Smooth muscle cell (in vitro differentiated cells): ENCODE measurements around the gene PIN4. TPM values are rescaled to one million over a fixed set of nuclear protein-coding genes. Genes with fewer than 3 reads are reported as not detected.

Source experiments
- DNase-seq: peaks from one replicate; lab custom pipeline; 2025; ENCODE audit not compliant: unreplicated experiment; lab: John Stamatoyannopoulos, UW
- H2AFZ ChIP-seq: fragments of 200-600 bp; sonication (generic); 2 replicates; pipeline ENCODE4 v1.6.0; 2016; ENCODE audit warnings: antibody characterized with exemption, low read depth, mild to moderate bottlenecking
- H3F3A ChIP-seq: fragments of 200-600 bp; sonication (generic); 2 replicates; pipeline ENCODE4 v1.6.0; 2017; ENCODE audit warnings: antibody characterized with exemption, low read depth
- H3K27ac ChIP-seq: fragments of 200-600 bp; sonication (generic); 2 replicates; pipeline ENCODE4 v1.5.1; 2016; ENCODE audit warnings: low read depth, mild to moderate bottlenecking
- H3K27me3 ChIP-seq: fragments of 200-600 bp; sonication (generic); 2 replicates; pipeline ENCODE4 v1.6.1; 2016; ENCODE audit warnings: low read depth, mild to moderate bottlenecking
- H3K36me3 ChIP-seq: fragments of 200-600 bp; sonication (generic); 2 replicates; pipeline ENCODE4 v1.5.1; 2016; ENCODE audit warnings: low read depth
- H3K4me1 ChIP-seq: fragments of 200-600 bp; sonication (generic); 2 replicates; pipeline ENCODE4 v1.5.1; 2016; ENCODE audit warnings: low read depth
- H3K4me2 ChIP-seq: fragments of 200-600 bp; sonication (generic); 2 replicates; pipeline ENCODE4 v1.6.0; 2016; ENCODE audit warnings: mild to moderate bottlenecking
- H3K4me3 ChIP-seq: fragments of 200-600 bp; sonication (generic); 2 replicates; pipeline ENCODE4 v1.5.1; 2016; ENCODE audit warnings: mild to moderate bottlenecking
- H3K79me2 ChIP-seq: fragments of 200-600 bp; sonication (generic); 2 replicates; pipeline ENCODE4 v1.6.0; 2016; ENCODE audit warnings: low read depth, mild to moderate bottlenecking
- H3K9ac ChIP-seq: fragments of 200-600 bp; sonication (generic); 2 replicates; pipeline ENCODE4 v1.6.0; 2016; ENCODE audit warnings: low read depth
- H3K9me3 ChIP-seq: fragments of 200-600 bp; sonication (generic); replicated peaks from 2 replicates; pipeline ENCODE4 v1.5.1; 2016; ENCODE audit warnings: low read depth
- H4K20me1 ChIP-seq: fragments of 200-600 bp; sonication (generic); 2 replicates; pipeline ENCODE4 v1.6.0; 2016; ENCODE audit warnings: low read depth
- WGBS: methylation state at CpG from one replicate; pipeline ENCODE4 v1.1.7; 2016; ENCODE audit warnings: low lambda C conversion rate; 5-methylcytosine and 5-hydroxymethylcytosine counted together
- polyA plus RNA-seq: library from polyadenylated mRNA; unstranded; fragments of >200 nt; fragmentation: Nextera tagmentation; extraction: Ambion mirVana; gene quantifications from 2 replicates; pipeline ENCODE4 v1.2.1, GENCODE V29; 2016
- total RNA-seq: library from RNA; depleted of rRNA; stranded (reverse); fragments of >200 nt; gene quantifications from 2 replicates; pipeline ENCODE4 v1.2.3, GENCODE V29; 2014
- TF ChIP-seq, protein P1 (sequence below): fragments of 200-600 bp; sonication (generic); IDR thresholded peaks from 2 replicates; pipeline ENCODE4 v1.5.1; 2017; ENCODE audit warnings: borderline replicate concordance, mild to moderate bottlenecking, antibody characterized with exemption; ENCODE audit not compliant: insufficient read depth, poor library complexity, severe bottlenecking

The PIN4 gene
- total and polyA plus RNA-seq, 2 experiments from 2014 or later: 18.9 to 51.7 TPM

DNA sequence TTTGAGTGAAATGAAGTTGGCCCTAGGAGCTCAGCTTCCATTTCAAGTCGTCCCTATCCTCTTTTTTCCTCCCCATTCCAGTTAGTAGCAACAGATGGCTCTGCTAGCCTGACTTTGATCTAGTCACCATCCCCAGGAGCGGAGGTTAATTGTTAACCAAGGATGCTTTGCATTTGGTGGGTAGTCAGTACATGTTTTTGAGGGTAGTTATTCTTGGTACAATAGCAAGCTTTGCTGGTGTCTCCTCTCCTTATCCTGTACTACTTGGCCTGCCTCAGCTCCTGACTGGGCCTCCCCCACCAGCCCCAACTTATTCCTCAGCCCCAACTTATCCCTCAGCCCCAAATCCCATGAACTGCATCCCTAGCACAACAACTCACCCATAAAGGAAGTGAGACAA is 35.0 kb upstream of the PIN4 start:
- no peak overlapping the region for H2AFZ ChIP-seq
- no peak overlapping the region for H3K27ac ChIP-seq
- no peak for DNase-seq
- H3K79me2 ChIP-seq: no peaks in the 10 kb centered on the region
- H3K4me1 ChIP-seq: no peaks in the 10 kb centered on the region
- 67% methylated on average over 2 of the region's 2 CpGs for WGBS
- no peaks in the 10 kb centered on the region for H4K20me1 ChIP-seq
- no peaks in the 10 kb centered on the region for H3K9me3 ChIP-seq
- no peaks in the 10 kb centered on the region for H3K27me3 ChIP-seq
- H3K4me2 ChIP-seq: no peak overlapping the region
- TF ChIP-seq, protein P1, sequence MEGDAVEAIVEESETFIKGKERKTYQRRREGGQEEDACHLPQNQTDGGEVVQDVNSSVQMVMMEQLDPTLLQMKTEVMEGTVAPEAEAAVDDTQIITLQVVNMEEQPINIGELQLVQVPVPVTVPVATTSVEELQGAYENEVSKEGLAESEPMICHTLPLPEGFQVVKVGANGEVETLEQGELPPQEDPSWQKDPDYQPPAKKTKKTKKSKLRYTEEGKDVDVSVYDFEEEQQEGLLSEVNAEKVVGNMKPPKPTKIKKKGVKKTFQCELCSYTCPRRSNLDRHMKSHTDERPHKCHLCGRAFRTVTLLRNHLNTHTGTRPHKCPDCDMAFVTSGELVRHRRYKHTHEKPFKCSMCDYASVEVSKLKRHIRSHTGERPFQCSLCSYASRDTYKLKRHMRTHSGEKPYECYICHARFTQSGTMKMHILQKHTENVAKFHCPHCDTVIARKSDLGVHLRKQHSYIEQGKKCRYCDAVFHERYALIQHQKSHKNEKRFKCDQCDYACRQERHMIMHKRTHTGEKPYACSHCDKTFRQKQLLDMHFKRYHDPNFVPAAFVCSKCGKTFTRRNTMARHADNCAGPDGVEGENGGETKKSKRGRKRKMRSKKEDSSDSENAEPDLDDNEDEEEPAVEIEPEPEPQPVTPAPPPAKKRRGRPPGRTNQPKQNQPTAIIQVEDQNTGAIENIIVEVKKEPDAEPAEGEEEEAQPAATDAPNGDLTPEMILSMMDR: no peak
- H3K9ac ChIP-seq: no peak overlapping the region
- H3F3A ChIP-seq: no peaks in the 10 kb centered on the region
- no peak overlapping the region for H3K4me3 ChIP-seq
- H3K36me3 ChIP-seq: no peaks in the 10 kb centered on the region

DNA sequence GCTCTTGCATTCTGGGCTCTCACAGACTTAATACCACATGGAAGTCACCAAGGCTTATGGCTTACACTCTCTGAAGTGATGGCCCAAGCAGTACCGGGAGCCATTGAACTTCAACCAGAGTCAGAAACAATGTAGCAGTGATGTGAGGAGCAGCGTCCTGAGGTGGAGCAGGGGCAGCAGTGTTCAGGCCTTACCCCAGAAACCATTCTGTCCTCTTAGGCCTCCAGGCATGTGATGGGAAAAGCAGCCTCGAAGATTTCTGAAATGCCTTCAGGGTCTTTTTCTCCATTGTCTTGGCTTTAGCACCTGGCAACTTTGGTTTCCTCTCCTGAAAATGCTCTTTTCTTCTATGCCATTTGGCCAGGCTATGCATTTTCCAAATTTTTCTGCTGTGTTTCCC is 22.8 kb upstream of the PIN4 start:
- H3K4me1 ChIP-seq: no peaks in the 10 kb centered on the region
- TF ChIP-seq, protein P1: no peak
- H3K9me3 ChIP-seq: no peaks in the 10 kb centered on the region
- no peaks in the 10 kb centered on the region for H3K79me2 ChIP-seq
- no peak overlapping the region for H3K27ac ChIP-seq
- 65% methylated on average over 3 of the region's 3 CpGs for WGBS
- no peak for DNase-seq
- no peak overlapping the region for H3K4me3 ChIP-seq
- H3K27me3 ChIP-seq: no peaks in the 10 kb centered on the region
- no peak overlapping the region for H3K4me2 ChIP-seq
- H2AFZ ChIP-seq: no peak overlapping the region
- H3K36me3 ChIP-seq: no peaks in the 10 kb centered on the region
- no peak overlapping the region for H3K9ac ChIP-seq
- H3F3A ChIP-seq: no peaks in the 10 kb centered on the region
- no peaks in the 10 kb centered on the region for H4K20me1 ChIP-seq

DNA sequence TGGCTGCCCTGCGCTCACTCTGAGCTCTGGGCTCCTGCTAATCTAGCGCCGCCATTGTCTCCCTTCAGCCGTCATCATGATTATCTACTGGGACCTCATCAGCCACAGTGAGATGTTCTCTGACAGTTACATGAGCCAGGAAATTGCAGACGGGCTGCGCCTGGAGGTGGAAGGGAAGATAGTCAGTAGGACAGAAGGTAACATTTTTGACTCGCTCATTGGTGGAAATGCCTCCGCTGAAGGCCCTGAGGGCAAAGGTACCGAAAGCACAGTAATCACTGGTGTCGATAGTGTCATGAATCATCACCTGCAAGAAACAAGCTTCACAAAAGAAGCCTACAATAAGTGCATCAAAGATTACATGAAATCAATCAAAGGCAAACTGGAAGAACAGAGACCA is 21.8 kb upstream of the PIN4 start:
- 77% methylated on average over 10 of the region's 10 CpGs for WGBS
- Histone ChIP-seq H3K4me3 (no peak overlapping the region), H3K9me3 (no peaks in the 10 kb centered on the region), H3K79me2 (no peaks in the 10 kb centered on the region), H3K27me3 (no peaks in the 10 kb centered on the region), H3K27ac (no peak overlapping the region), H3K4me2 (no peak overlapping the region), H4K20me1 (no peaks in the 10 kb centered on the region), H3K36me3 (no peaks in the 10 kb centered on the region), H3K4me1 (no peaks in the 10 kb centered on the region), H2AFZ (no peak overlapping the region), H3K9ac (no peak overlapping the region), H3F3A (no peaks in the 10 kb centered on the region)
- DNase-seq: no peak
- TF ChIP-seq, protein P1: no peak

- 76% methylated on average over 4 of the region's 4 CpGs for WGBS
- no peak overlapping the region for H3K27ac ChIP-seq
- H3K27me3 ChIP-seq: no peaks in the 10 kb centered on the region
Observed at GRCh38 chrX:72165551-72165950, 16.0 kb upstream of the PIN4 start.

More at GRCh38 chrX:72165551-72165950, 16.0 kb upstream of the PIN4 start:
- no peak overlapping the region for H3K4me3 ChIP-seq
- H3K36me3 ChIP-seq: no peaks in the 10 kb centered on the region
- H3K79me2 ChIP-seq: no peaks in the 10 kb centered on the region
- H3K4me1 ChIP-seq: no peaks in the 10 kb centered on the region
- no peak for DNase-seq
- no peak overlapping the region for H3K9ac ChIP-seq
- no peak overlapping the region for H2AFZ ChIP-seq
- TF ChIP-seq, protein P1: no peak
- no peaks in the 10 kb centered on the region for H3F3A ChIP-seq
- H4K20me1 ChIP-seq: no peaks in the 10 kb centered on the region
- no peaks in the 10 kb centered on the region for H3K9me3 ChIP-seq
- no peak overlapping the region for H3K4me2 ChIP-seq
